CD4-positive, alpha-beta T cell treated with Interferon alpha-2 for 1 hour (primary cell): ENCODE results near the gene SRA1.

Experiments
- DNase-seq, 2 donors: peaks; one replicate each; pipeline ENCODE4 v3.0.0-alpha.2; 2020 to 2022

Gene SRA1

DNA sequence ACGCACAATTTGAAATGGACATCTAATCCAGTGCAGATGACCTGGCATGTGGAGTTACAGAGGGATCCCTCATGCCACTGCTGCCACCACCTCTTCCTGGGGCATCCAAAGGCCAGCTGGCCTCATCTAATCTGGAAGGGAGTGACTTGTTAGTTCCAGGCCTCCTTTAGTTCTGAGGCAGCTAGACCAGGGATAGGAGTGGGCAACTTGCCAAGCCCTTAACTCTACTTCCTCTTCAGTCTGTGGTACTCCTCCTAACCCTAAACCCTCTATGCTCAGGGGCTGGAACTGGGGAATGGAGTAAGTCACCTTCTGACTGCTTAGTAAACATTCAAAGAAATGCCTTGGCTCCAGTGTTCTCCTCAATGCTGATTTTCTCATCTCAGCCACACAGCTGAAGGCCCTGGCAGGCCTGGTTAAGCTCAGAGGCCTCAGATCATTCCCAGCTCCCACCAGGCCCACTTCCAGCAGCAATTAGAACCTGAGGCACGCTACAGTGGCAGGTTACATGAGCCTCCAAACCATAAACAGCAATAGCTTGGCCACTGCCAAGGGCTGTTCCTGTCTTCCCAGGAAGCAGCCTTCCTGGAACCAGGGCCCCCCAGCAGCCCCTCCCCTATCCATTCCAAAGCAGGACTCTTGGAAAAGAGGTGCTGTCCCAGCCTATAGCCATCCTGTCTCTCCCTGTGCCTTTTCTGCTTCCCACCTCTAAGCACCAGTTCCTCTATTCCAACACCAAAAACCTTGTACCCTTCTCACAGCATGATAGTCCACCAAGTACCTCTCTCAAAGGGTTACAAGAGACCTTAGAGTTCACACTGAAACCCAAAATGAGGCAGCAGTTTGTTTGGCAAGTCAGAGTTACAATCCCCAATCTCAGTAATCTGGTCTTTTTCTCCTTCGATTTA is 7.8 kb downstream of the SRA1 start:
- DNase-seq: peak; percentile 39 to 48

- no peak for DNase-seq
Measured at GRCh38 chr5:140548791-140549190, 8.5 kb downstream of the SRA1 start.

DNA sequence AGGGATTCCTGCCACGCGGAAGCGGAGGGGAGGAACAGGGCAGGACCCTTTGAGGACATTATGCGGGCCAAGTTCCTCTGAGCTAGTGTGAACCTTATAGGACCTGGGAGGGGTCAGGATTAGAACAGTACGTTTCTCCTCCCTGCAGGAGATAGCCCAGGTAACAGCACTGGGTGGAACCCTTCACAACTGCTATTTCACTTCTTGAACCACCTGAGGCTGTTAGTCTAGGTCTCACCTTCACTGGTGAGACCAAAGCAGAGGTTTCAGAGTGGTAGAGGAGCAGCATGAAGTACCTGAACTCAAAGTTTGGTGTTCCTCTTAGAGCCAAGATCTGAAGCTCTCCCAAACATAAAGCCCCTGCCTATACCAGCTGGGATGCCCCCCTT is 9.0 kb downstream of the SRA1 start:
- no peak for DNase-seq

DNA sequence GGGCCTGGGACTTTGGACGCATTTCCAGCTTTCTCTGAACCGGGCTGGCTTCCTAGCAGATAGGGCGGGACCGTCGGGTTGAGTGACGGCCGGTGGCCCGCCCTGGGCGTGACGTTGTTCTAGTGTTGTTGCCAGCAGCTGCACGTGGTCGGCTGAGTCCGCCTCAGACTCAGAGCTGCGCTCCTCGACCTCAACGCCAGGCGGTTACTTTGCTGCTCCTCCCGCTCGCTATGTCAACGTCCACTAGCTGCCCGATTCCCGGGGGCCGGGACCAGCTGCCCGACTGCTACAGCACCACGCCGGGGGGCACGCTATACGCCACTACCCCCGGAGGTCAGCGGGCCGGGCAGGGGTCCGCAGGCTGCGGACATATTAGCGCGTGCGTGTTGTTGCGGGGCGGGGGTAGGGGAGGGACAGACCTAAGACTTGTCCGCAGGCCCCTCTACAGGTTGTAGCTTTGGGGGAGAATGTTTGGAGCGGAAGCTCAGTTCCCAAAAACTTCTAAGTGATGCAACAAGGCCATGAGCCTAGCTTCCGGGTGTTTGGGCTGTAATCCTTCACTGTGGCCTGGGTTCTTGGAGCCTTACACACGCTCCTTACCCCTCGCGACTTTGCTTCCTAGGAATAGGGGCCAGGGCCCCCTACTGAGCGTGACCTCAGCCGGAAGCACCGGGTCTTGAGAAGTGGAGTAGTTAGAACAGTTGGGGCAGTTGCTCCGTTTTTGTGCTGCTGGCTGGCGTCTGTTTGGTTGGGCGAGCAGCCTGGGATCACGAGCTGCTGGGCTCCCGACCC is 9.6 kb downstream of the SRA1 start, which contains the start of gene EIF4EBP3:
Gene EIF4EBP3 (plus strand): TSS at position 155 of the 792 bp plus-strand sequence. CDS start 76 bp downstream, at position 231.
- peak; percentile 89 to 91 for DNase-seq

- peak in 1 of 2 donors; percentile 30 for DNase-seq
Measured at GRCh38 chr5:140546851-140547507, 10.3 kb downstream of the SRA1 start.

GRCh38 chr5:140545606-140546005 is 11.7 kb downstream of the SRA1 start:
- no peak for DNase-seq

DNA sequence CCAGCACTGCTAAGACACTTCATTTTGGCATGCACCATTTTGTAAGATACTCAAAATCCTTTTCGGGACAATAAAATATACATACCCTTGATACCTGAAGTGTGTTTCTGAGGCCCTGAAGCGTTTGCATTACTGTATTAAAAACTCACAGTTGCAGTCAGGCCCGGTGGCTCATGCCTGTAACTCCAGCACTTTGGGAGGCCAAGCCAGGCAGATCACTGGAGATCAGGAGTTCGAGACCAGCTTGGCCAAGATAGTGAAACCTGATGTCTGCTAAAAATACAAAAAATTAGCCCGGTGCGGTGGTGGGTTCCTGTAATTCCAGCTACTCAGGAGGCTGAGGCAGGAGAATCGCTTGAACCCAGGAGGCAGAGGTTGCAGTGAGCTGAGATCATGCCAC is 12.3 kb downstream of the SRA1 start:
- DNase-seq: no peak

DNA sequence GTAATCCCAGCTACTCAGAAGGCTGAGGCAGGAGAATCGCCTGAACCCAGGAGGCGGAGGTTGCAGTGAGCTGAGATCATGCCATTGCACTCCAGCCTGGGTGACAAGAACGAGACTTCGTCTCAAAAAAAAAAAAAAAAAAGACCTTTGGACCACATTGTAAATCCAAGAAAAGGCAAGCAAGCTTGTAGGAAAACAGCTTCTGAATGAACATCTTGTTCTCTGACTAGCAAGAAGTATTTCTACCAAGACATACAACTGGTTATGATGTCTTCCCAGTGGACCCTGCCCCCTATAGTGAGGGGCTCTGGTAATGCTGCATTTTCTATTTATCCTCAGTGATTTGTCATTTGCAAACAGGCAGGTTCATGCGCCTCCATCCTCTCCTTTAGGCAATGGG is 14.3 kb downstream of the SRA1 start:
- DNase-seq: no peak

- DNase-seq: no peak
Measured at GRCh38 chr5:140540227-140540626, 17.0 kb downstream of the SRA1 start.

DNA sequence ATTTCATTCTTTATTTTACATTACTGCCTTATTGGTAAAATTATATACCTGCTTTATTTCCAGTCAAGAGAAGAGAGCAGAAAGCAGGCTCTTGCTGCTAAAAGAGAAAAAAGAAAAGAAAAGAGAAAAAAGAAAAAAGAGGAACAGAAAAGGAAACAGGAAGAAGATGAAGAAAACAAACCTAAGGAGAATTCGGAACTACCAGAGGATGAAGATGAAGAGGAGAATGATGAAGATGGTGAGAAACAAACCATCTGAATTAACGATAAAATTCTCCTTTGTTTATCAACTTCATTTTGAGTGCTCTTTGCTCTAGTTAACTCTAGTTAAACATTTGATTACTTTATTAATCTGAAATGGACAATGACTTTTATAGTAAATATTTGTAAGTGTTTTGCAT is 33.3 kb downstream of the SRA1 start:
- DNase-seq: no peak

GRCh38 chr5:140513124-140513523 is 44.1 kb downstream of the SRA1 start:
- DNase-seq: no peak

GRCh38 chr5:140509898-140510297 is 47.4 kb downstream of the SRA1 start:
- DNase-seq: no peak

DNA sequence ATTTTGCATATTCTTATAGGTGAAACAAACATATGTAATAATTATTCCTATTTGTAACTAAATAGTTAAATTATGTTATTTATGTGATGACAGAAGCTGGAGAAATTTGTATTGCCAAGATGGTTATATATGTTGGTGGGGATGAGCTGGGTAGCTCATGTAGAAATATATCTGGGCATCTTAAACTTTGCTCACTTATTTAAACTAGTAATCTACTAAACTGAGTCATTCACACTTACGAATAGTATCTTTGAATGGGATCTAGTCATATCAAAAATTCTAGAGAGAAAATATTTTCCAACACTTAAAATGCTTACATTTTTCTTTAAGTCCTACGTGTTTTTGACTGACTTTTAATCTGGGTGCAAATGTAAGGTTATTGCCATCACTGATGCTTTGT is 54.4 kb downstream of the SRA1 start:
- no peak for DNase-seq
